Heart left ventricle (tissue), 13 donors: ENCODE data around the gene EIF3A.

Source experiments
- CTCF ChIP-seq, 12 donors: fragments of 200-600 bp; sonication (generic) in 4 of 12; IDR thresholded peaks; one replicate each; pipeline versions ENCODE4 v1.5.0 to v1.8.0; 2018 to 2022; ENCODE audit warnings: antibody characterized with exemption in 12 of 12, mild to moderate bottlenecking in 5 of 12
- POLR2A ChIP-seq, 2 donors: fragments of 450-650 bp; IDR thresholded peaks; one replicate each; pipeline ENCODE4 v1.6.1; 2017; ENCODE audit warnings: antibody characterized with exemption in 2 of 2, mild to moderate bottlenecking in 2 of 2, moderate library complexity in 2 of 2
- donor health status: ischemic (EF 13 %, LVEDD 7.1; RV severe dilation, severe dysfunction).
- donor health status: DM: no; HTN: yes; CAD: no.
- donor health status: DM: no; HTN: no; CAD: no.
- donor health status: ischemic (EF 25% LVEDD 6.9; RV normal size, moderate dysfunction).
- donor health status: ischemic (EF 25% LVEDD 5.7; RV mildly dilated, moderate dysfunction).
- donor health status: ischemic (EF 35%, LVEDD 5.7; RV mildly dilated, moderate dysfunction).
- donor health status: nonischemic (EF 11% LVEDD 7.7; RV severe dilation, severe dysfunction).
- donor health status: DM: yes; HTN: yes; CAD: no.
- donor health status: PGD.
- donor health status: ischemic (EF 29% LVEDD 5.4; RV normal size, mild dysfunction).
- donor health status: nonischemic (EF 23%, LVEDD 6.1; RV moderate dilation, normal function).

DNA sequence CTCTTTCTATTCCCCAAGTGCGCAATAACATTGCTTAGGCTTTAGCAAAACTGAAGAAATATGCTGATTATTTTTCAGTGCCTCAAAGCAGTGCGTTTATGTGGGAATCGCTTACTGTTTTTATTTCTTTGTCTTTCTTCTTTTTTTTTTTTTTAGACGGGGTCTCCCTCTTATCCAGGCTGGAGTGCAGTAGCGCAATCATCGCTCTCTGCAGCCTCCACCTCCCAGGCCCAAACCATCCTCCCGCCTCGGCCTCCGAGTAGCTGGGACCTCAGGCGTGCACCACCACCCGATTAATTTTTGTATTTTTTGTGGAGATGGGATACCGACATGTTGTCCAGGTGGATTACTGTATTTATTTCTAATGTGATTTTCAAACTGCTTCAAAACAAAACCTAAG lies 24.5 kb upstream of the EIF3A start:
- TF ChIP-seq CTCF (IDR thresholded peaks at IDR 0.05): no peak
- TF ChIP-seq POLR2A (IDR thresholded peaks at IDR 0.05): no peak
